Activated B cell treated with CpG ODN at 0.5 μM for 24 hours (primary cell): Measurements from ENCODE around the gene COMT. TPM values are rescaled to one million over a fixed set of nuclear protein-coding genes. Genes with fewer than 3 reads are reported as not detected.

ENCODE experiments used
- ATAC-seq: fragments of 200-7000 bp; cut with Tn5 transposase; one replicate; pipeline ENCODE4 v1.10.0; 2021; ENCODE audit warnings: low read depth, mild to moderate bottlenecking, moderate library complexity
- CTCF ChIA-PET: fragments of 350-600 bp; sonication (Branson Sonifier 250); formaldehyde crosslinking; loops from one replicate; lab custom pipeline; 2021; ENCODE audit warnings: antibody characterized with exemption; lab: Charles Lee
- POLR2A ChIA-PET: fragments of 350-600 bp; sonication (Branson Sonifier 250); formaldehyde crosslinking; loops from one replicate; lab custom pipeline; 2021; ENCODE audit warnings: antibody characterized with exemption; lab: Charles Lee
- DNase-seq: peaks from one replicate; pipeline ENCODE4 v3.0.0; 2022
- H3K27ac Mint-ChIP-seq: one replicate; pipeline ENCODE4 v1.8.0; 2020; ENCODE audit warnings: mixed read lengths
- H3K27me3 Mint-ChIP-seq: one replicate; pipeline ENCODE4 v1.8.0; 2021; ENCODE audit warnings: mixed read lengths
- H3K36me3 Mint-ChIP-seq: one replicate; pipeline ENCODE4 v1.8.0; 2021; ENCODE audit warnings: low read depth, mixed read lengths
- H3K4me1 Mint-ChIP-seq: one replicate; pipeline ENCODE4 v1.8.0; 2021; ENCODE audit warnings: mixed read lengths
- H3K4me3 Mint-ChIP-seq: one replicate; pipeline ENCODE4 v1.8.0; 2020; ENCODE audit warnings: mild to moderate bottlenecking, mixed read lengths
- H3K9me3 Mint-ChIP-seq: one replicate; pipeline ENCODE4 v1.8.0; 2020; ENCODE audit warnings: mixed read lengths
- intact Hi-C: fragments of 100-400 bp; cut with micrococcal nuclease; formaldehyde crosslinking; loops from one replicate; pipeline ENCODE4 v1.15.1; 2024
- total RNA-seq: library from RNA; stranded (reverse); gene quantifications from 2 replicates; pipeline ENCODE4 v1.2.3, GENCODE V29; 2022
- TF ChIP-seq, protein P1 (sequence below): fragments of 200-600 bp; IDR thresholded peaks from one replicate; pipeline ENCODE4 v1.8.0; 2022; ENCODE audit warnings: antibody characterized with exemption, mild to moderate bottlenecking

The COMT gene
- total RNA-seq, 1 donor from 2014 or later = 40.6 TPM

GRCh38 chr22:19975707-19976035, 34.1 kb downstream of the COMT start:
- no peaks in the 10 kb centered on the region for H3K27me3 Mint-ChIP-seq
- no peak overlapping the region for H3K4me3 Mint-ChIP-seq
- no peak for DNase-seq
- no peak overlapping the region for H3K27ac Mint-ChIP-seq
- POLR2A ChIA-PET = no interaction called here
- H3K36me3 Mint-ChIP-seq = no peaks in the 10 kb centered on the region
- H3K4me1 Mint-ChIP-seq = peaks cover 9% of the 10 kb centered on the region
- CTCF ChIA-PET = no interaction called here
- H3K9me3 Mint-ChIP-seq = no peaks in the 10 kb centered on the region
- ATAC-seq = no peak
- TF ChIP-seq, protein P1, sequence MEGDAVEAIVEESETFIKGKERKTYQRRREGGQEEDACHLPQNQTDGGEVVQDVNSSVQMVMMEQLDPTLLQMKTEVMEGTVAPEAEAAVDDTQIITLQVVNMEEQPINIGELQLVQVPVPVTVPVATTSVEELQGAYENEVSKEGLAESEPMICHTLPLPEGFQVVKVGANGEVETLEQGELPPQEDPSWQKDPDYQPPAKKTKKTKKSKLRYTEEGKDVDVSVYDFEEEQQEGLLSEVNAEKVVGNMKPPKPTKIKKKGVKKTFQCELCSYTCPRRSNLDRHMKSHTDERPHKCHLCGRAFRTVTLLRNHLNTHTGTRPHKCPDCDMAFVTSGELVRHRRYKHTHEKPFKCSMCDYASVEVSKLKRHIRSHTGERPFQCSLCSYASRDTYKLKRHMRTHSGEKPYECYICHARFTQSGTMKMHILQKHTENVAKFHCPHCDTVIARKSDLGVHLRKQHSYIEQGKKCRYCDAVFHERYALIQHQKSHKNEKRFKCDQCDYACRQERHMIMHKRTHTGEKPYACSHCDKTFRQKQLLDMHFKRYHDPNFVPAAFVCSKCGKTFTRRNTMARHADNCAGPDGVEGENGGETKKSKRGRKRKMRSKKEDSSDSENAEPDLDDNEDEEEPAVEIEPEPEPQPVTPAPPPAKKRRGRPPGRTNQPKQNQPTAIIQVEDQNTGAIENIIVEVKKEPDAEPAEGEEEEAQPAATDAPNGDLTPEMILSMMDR = no peak
- intact Hi-C loops = no loop called here

GRCh38 chr22:19976671-19977070, 35.1 kb downstream of the COMT start:
- no peaks in the 10 kb centered on the region for H3K9me3 Mint-ChIP-seq
- TF ChIP-seq, protein P1 = no peak
- H3K4me1 Mint-ChIP-seq = peaks cover 9% of the 10 kb centered on the region
- ATAC-seq = no peak
- CTCF ChIA-PET = no interaction called here
- no peaks in the 10 kb centered on the region for H3K36me3 Mint-ChIP-seq
- POLR2A ChIA-PET = no interaction called here
- no peak for DNase-seq
- no peak overlapping the region for H3K4me3 Mint-ChIP-seq
- intact Hi-C loops = no loop called here
- H3K27me3 Mint-ChIP-seq = no peaks in the 10 kb centered on the region
- no peak overlapping the region for H3K27ac Mint-ChIP-seq

GRCh38 chr22:19977296-19978243, 36.0 kb downstream of the COMT start:
- Mint-ChIP-seq H3K9me3 (no peaks in the 10 kb centered on the region), H3K27me3 (no peaks in the 10 kb centered on the region), H3K27ac (no peak overlapping the region), H3K4me3 (no peak overlapping the region), H3K4me1 (peaks cover 9% of the 10 kb centered on the region), H3K36me3 (no peaks in the 10 kb centered on the region)
- TF ChIP-seq, protein P1 = no peak
- ATAC-seq (no peak), DNase-seq (no peak)
- intact Hi-C loops = no loop called here
- CTCF ChIA-PET = no interaction called here
- POLR2A ChIA-PET = no interaction called here

GRCh38 chr22:19978748-19979147, 37.2 kb downstream of the COMT start:
- DNase-seq (no peak), ATAC-seq (no peak)
- no peaks in the 10 kb centered on the region for H3K36me3 Mint-ChIP-seq
- H3K4me1 Mint-ChIP-seq = peaks cover 9% of the 10 kb centered on the region
- CTCF ChIA-PET = no interaction called here
- H3K4me3 Mint-ChIP-seq = no peak overlapping the region
- H3K27ac Mint-ChIP-seq = no peak overlapping the region
- no peaks in the 10 kb centered on the region for H3K9me3 Mint-ChIP-seq
- TF ChIP-seq, protein P1 = no peak
- intact Hi-C loops = no loop called here
- H3K27me3 Mint-ChIP-seq = no peaks in the 10 kb centered on the region
- POLR2A ChIA-PET = interaction anchor here (0.6 kb wide), 1 partner anchor 16 kb away, joined by 5 read pairs; no protein-coding TSS in a partner anchor

DNA sequence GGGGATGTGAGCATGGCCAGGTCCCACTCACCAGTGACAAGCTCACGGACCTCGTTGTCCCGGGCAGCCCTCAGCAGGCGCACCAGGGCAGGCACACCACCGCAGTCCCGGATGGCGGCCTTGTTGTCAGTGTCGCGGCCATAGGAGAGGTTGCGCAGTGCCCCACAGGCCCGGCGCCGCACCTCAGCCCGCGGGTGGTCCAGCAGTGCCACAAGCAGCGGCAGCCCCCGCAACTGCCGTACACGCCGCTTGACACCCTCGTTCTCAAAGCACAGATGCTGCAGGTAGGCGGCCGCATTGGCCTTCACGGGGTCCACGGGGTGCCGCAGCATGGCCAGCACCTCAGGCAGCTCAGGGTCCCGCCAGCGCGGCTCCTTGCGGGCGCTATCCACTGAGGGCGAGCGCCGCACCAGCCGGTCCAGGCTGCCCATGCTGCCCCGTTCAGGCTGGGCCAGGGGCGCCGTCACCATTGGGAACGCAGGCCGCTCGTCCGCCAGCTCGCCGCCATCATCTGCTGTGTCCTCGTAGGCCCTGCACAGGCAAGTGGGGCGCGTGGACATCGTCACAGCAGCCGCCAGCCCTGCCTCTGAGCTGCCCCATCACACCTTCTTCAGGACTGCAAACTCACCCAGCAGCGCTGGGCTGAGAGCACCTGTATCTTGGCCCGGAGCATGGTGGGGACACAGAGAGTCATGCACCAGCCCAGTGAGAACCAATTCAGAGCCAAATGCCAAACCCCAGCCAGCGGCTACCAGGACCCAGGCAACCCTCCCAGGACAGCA, 38.3 kb downstream of the COMT start:
- no peak for DNase-seq
- Mint-ChIP-seq H3K27ac (no peak overlapping the region), H3K4me3 (no peak overlapping the region), H3K27me3 (peaks cover under 1% of the 10 kb centered on the region), H3K4me1 (peaks cover 6% of the 10 kb centered on the region), H3K9me3 (no peaks in the 10 kb centered on the region), H3K36me3 (no peaks in the 10 kb centered on the region)
- intact Hi-C loops = no loop called here
- CTCF ChIA-PET = no interaction called here
- POLR2A ChIA-PET = no interaction called here
- TF ChIP-seq, protein P1 = no peak
- no peak for ATAC-seq
